Motor neuron (in vitro differentiated cells): ENCODE data around the gene C9orf50. TPM values are rescaled to one million over a fixed set of nuclear protein-coding genes. Genes with fewer than 3 reads are reported as not detected.
"Not testable (repeated sequence)": the region's sequence is repeated elsewhere in the genome, so short reads cannot be mapped to it uniquely, and the experiment has no call there.

ENCODE experiments used
- ATAC-seq, 8 experiments: fragments of 200-7000 bp; cut with Tn5 transposase; replicated peaks in 6 of 8; 2 replicates each; pipeline ENCODE4 v1.8.0; 2021; ENCODE audit warnings: mild to moderate bottlenecking in 8 of 8, moderate library complexity in 8 of 8
- H3K27ac ChIP-seq, 2 donors: fragments of 250-450 bp; sonication (Bioruptor Pico); 2 replicates each; pipeline ENCODE4 v1.9.0; 2021; ENCODE audit warnings: antibody characterized with exemption in 2 of 2, mild to moderate bottlenecking in 2 of 2, moderate library complexity in 1 of 2
- H3K4me1 ChIP-seq, 2 donors: fragments of 250-450 bp; sonication (Bioruptor Pico); replicated peaks in 1 of 2; 2 replicates each; pipeline ENCODE4 v1.6.1; 2021; ENCODE audit warnings: antibody characterized with exemption in 2 of 2, mild to moderate bottlenecking in 2 of 2, moderate library complexity in 1 of 2
- H3K4me3 ChIP-seq, 5 donors: fragments of 250-450 bp; sonication (Bioruptor Pico); 2 replicates each; pipeline ENCODE4 v1.9.0; 2021; ENCODE audit warnings: antibody characterized with exemption in 5 of 5, mild to moderate bottlenecking in 5 of 5, moderate library complexity in 4 of 5
- WGBS, 10 experiments: fragments of 450-650 bp; shearing (Covaris generic); methylation state at CpG; one replicate each; pipeline ENCODE4 v1.0.0; 2022; 5-methylcytosine and 5-hydroxymethylcytosine counted together
- in situ Hi-C, 9 experiments: fragments of 400-800 bp; cut with MboI; loops; one replicate each; pipeline ENCODE4 v1.15.0; 2021; ENCODE audit warnings: low sequenced_read_pairs in 9 of 9, low pct_unique_long_range_greater_than_20kb in 2 of 9; ENCODE audit not compliant: unreplicated experiment in 9 of 9
- total RNA-seq, 8 experiments: library from RNA; unstranded; fragments of 300-600 nt; gene quantifications; 2 replicates each; pipeline versions ENCODE4 v1.2.3 to v1.2.4, GENCODE V29; 2022

The C9orf50 gene
- total RNA-seq, 8 experiments from 2014 or later: 0.22 to 1.00 (median 0.49) TPM; not detected in 2

DNA sequence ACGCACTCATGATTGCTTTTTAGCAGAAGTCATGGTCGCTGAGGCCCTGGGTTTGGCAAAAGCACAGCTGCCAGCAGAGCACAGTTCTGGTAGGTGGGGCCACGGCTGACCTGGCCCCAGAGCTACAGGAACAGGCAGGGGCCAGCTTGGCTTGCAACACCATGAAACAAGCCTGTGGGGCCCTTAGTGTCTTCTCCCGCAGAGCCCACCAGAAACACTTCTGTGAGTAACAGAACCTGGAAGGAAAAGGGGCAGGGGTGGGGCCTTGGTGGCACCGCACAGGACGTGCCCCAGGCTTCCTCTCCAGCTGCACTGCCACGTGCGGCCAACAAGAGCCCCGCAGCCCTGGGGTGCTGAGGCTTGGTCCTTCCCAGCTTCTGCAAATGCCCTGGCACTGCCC is 16.2 kb upstream of the C9orf50 start:
- no peak for ATAC-seq
- 48 to 100% (median 69%) methylated on average over 1 to 5 of the region's 9 CpGs; no CpG with 5 or more reads in 5 of the 10 experiments for WGBS, 10 experiments
- Histone ChIP-seq H3K4me1 (peaks cover 17 to 19% of the 10 kb centered on the region in 2 donors), H3K27ac (no peak overlapping the region), H3K4me3 (no peak overlapping the region)
- in situ Hi-C loops: loop anchor here in 6 of 9 experiments (10.0 to 25.0 kb wide), 2 partner anchors 148 to 150 kb away; no protein-coding TSS in a partner anchor

DNA sequence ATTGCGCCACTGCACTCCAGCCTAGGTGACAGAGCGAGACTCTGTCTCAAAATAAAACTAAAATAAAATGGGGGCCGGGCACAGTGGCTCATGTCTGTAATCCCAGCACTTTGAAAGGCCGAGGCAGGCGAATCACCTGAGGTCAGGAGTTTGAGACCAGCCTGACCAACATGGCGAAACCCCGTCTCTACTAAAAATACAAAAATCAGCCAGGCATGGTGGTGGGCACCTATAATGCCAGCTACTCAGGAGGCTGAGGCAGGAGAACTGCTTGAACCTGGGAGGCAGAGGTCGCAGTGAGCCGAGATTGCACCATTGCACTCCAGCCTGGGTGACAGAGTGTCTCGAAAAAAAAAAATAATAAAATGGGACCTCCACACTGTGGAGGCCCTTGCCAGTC is 15.4 kb upstream of the C9orf50 start:
- in situ Hi-C loops: loop anchor here in 6 of 9 experiments (10.0 to 25.0 kb wide), 2 partner anchors 148 to 151 kb away; no protein-coding TSS in a partner anchor
- H3K4me3 ChIP-seq, H3K27ac ChIP-seq, ATAC-seq: not testable (repeated sequence)
- H3K4me1 ChIP-seq: peaks cover 17 to 19% of the 10 kb centered on the region in 2 donors
- WGBS, 10 experiments: 60 to 100% (median 100%) methylated on average over 1 to 5 of the region's 10 CpGs; no CpG with 5 or more reads in 4 of the 10 experiments

DNA sequence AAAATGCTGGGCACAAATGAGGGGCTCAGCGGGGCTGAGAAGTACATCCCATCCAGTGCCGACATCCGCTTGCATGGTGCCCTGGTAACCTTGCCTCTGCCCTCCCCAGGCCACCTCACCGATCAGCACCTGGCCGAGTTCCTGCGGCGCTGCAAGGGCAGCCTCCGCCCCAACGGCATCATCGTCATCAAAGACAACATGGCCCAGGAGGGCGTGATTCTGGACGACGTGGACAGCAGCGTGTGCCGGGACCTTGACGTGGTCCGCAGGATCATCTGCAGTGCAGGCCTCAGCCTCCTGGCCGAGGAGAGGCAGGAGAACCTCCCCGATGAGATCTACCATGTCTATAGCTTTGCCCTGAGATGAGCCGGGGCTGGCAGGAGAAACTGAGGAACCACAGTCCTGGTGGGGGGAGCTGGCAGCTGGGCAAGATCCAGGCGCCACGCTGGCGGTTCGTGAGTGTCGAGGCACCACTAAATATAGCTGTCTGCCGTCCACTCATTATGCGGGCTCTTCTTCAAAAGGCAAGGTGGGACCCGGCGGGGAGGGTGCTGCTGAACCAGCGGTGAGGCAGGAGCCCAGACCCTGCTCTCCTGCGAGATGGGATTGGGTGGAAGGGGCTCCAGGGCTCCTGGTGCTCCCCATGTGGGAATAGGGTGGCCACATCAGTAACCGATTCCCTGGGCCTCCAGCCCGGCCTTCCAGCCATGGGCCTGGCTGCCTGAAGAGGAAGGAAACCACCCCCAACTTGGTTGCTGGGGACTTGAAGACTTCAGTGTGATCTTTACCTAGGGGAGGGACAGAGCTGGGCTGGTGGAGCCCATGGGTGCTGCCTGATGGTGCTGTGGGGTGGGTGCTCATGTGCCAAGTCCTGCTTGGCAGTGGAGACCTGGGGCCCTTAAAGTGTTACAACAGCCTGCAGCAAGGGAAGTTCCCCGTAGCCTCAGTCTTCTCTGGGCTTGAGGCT is 14.5 kb upstream of the C9orf50 start:
- H3K4me3 ChIP-seq: no peak overlapping the region
- in situ Hi-C loops: loop anchor here in 6 of 9 experiments (10.0 to 25.0 kb wide), 2 partner anchors 149 to 152 kb away; no protein-coding TSS in a partner anchor
- peaks cover 11 to 13% of the 10 kb centered on the region in 2 donors for H3K4me1 ChIP-seq
- no peak overlapping the region for H3K27ac ChIP-seq
- WGBS, 10 experiments: 76 to 100% (median 99%) methylated on average over 1 to 12 of the region's 34 CpGs; no CpG with 5 or more reads in 2 of the 10 experiments
- ATAC-seq: no peak

DNA sequence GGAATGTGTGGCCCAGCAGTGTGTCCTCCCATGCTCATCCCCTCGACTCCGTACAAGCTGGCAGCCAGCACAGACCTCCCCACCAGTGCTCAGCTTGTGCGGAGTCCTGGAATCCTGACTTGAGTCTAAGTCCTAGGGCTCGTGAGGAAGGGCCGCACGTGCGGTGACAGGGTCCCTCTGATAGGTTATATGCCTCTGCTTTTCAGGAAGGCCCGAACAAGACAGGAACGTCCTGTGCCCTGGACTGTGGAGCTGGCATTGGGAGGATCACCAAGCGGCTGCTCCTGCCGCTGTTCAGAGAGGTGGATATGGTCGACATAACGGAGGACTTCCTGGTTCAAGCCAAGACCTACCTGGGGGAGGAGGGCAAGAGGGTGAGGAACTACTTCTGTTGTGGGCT is 12.9 kb upstream of the C9orf50 start:
- Histone ChIP-seq H3K4me3 (no peak overlapping the region), H3K4me1 (peaks cover 0 to 3% of the 10 kb centered on the region in 2 donors), H3K27ac (no peak overlapping the region)
- in situ Hi-C loops: loop anchor here in 6 of 9 experiments (10.0 to 25.0 kb wide), 2 partner anchors 151 to 153 kb away; no protein-coding TSS in a partner anchor
- 80 to 100% (median 88%) methylated on average over 1 to 3 of the region's 13 CpGs; no CpG with 5 or more reads in 6 of the 10 experiments for WGBS, 10 experiments
- ATAC-seq: no peak

DNA sequence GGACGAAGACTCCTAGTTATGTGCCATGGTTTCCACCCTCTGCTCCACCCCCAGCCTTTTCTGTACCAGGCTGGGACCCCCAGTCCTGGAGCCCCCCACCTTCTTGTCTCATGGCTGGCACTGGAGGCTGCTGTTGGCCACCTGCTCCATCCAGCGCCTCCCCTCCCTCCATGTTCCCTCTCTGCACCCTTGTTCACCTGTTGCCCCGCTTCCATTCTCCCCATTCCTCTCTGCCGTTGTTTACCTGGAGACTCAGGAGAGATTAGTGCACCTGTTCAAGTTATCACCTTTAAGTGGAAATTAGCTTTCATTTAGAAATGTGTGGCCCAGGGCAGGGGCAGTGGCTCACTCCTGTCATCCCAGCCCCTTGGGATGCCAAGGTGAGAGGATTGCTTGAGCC is 12.3 kb upstream of the C9orf50 start:
- Histone ChIP-seq H3K27ac (no peak overlapping the region), H3K4me3 (no peak overlapping the region), H3K4me1 (peaks cover 3 to 4% of the 10 kb centered on the region in 2 donors)
- in situ Hi-C loops: loop anchor here in 6 of 9 experiments (10.0 to 25.0 kb wide), 2 partner anchors 152 to 154 kb away; no protein-coding TSS in a partner anchor
- ATAC-seq: no peak
- 80 to 100% methylated on average over 1 of the region's 4 CpGs; no CpG with 5 or more reads in 8 of the 10 experiments for WGBS, 10 experiments

DNA sequence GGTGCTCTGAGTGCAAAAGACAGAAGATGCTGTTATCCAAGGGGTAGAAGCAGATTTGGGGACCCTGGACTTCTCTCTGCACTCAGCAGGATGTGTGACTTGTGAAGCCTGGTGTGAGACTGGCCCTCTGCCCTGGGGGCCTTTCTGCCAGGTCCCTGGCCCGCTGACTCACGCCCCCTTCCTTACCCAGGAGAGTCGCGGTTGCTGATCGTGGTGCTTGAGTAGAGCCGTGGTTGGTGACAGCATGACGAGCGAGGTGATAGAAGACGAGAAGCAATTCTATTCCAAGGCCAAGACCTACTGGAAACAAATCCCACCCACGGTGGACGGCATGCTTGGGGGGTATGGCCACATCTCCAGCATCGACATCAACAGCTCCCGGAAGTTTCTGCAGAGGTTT is 11.6 kb upstream of the C9orf50 start:
- in situ Hi-C loops: loop anchor here in 6 of 9 experiments (10.0 to 25.0 kb wide), 2 partner anchors 152 to 155 kb away; no protein-coding TSS in a partner anchor
- WGBS, 10 experiments: 33 to 100% (median 90%) methylated on average over 2 to 10 of the region's 13 CpGs; no CpG with 5 or more reads in 6 of the 10 experiments
- Histone ChIP-seq H3K4me1 (peaks cover 6 to 11% of the 10 kb centered on the region in 2 donors), H3K4me3 (no peak overlapping the region), H3K27ac (no peak overlapping the region)
- no peak for ATAC-seq

DNA sequence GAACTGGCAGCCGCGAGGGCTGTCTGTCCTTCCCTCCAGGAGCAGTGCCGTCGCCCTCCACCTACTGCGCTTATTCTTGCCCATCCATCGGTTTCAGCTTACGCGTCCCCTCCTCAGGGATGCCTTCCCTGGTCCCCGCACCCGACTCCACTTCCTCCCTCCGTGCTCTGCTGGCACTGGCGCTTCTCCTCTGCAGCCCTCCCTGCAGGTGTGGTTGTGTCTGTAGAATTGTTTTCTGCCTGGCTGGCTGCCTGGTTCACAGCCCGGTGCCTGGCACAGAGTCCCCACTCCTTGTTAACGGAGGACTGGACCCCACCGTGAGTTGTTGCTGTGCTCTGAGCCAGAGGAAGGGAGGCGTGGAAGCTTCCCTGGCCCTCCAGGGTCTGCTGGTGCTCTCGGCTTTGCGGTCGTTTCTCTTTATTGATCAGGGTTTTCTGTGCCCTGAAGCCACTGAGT is 10.8 kb upstream of the C9orf50 start:
- no peak overlapping the region for H3K4me3 ChIP-seq
- in situ Hi-C loops: loop anchor here in 6 of 9 experiments (10.0 to 25.0 kb wide), 2 partner anchors 153 to 156 kb away; no protein-coding TSS in a partner anchor
- H3K27ac ChIP-seq: no peak overlapping the region
- ATAC-seq: no peak
- WGBS, 10 experiments: 60 to 100% (median 98%) methylated on average over 1 to 9 of the region's 19 CpGs; no CpG with 5 or more reads in 1 of the 10 experiments
- H3K4me1 ChIP-seq: peaks cover 13 to 19% of the 10 kb centered on the region in 2 donors

DNA sequence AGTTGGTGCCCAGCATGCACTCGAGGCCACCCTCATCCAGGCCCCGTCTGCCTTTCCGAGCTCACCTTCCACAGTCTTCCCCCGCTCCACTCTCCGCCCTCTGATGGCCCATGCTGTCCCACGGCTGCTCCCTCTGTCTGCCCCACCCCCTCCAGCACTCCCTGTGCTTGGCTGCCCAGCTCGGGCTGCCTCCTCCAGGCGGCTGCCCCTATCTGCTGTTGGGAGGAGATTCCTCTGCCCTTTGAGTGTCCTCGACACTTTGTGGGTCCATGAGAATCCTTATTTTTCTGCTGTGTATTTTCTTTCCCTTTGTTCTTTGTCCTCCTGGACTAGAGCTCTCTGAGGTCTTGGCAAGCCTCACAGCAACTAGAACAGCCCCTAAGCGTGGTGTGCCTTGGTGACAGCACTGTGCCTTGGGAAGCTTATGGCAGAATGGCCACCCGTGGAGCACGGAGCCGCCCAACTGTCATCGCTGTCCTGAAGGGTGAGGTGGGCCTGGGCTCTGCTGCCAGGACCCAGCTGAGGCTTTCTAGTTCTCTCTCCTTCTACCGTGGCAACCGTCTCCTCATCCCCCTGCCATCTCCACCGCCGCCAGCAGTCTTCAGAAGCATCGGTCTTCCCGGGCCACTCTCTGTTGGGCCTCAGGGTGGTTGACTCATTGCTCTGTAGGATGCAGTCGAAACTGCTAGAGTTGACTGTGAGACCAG is 10.2 kb upstream of the C9orf50 start:
- H3K4me3 ChIP-seq: no peak overlapping the region
- 40 to 92% (median 65%) methylated on average over 1 to 5 of the region's 21 CpGs; no CpG with 5 or more reads in 5 of the 10 experiments for WGBS, 10 experiments
- H3K27ac ChIP-seq: no peak overlapping the region
- ATAC-seq: peak in 3 of 8 experiments; percentile 3 to 4 (median 3)
- in situ Hi-C loops: loop anchor here in 6 of 9 experiments (10.0 to 25.0 kb wide), 2 partner anchors 154 to 156 kb away; no protein-coding TSS in a partner anchor
- H3K4me1 ChIP-seq: peaks cover 13 to 19% of the 10 kb centered on the region in 2 donors

DNA sequence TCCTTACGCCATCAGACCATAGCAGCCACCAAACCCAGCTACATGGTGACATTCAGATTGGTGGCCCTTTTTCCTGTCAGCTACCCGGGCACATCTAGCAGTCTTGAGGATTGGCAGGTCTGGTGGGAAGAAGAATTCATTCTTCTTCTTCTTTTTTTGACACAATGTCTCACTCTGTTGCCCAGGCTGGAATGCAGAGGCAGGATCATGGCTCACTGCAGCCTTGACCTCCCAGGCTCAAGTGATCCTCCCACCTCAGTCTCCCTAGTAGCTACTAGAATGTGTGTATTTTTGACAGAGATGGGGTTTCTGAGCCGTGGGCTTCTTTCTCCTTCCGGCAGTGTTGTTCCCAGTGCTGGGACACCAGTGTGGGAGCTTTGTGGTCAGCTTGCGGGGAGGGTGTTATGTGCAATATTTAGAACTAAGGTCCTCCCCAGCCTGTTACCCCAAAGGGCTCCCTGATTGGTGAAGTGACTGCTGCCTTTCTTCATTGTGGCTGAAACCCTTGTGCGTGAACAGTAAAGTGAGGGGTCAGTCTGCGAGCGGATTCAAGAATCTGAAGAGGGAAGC is 8.4 kb upstream of the C9orf50 start:
- no peak overlapping the region for H3K4me3 ChIP-seq
- in situ Hi-C loops: loop anchor here in 5 of 9 experiments (25.0 kb wide), 1 partner anchor 158 kb away; no protein-coding TSS in a partner anchor
- peaks cover 19% of the 10 kb centered on the region in 2 donors for H3K4me1 ChIP-seq
- WGBS, 10 experiments: 40 to 100% (median 90%) methylated on average over 1 to 8 of the region's 8 CpGs; no CpG with 5 or more reads in 2 of the 10 experiments
- no peak overlapping the region for H3K27ac ChIP-seq
- no peak for ATAC-seq

DNA sequence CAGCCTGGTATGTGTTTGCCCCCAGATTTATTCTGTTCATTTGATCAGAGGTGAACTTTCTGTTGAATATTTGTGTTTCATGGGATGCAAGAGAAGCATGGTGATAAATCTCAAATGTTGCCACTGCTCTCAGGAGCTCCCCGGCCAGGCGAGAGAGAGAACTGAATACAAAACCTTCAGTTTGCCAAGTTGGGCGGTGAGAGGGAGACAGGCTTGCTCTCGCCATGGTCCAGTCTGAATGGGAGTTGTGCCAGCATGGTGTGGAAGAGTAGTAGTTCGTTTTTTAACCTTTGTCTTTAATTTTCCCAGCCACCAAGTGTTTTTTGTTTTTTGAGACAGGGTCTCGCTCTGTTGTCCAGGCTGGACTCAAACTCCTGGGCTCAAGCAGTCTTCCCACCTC is 7.8 kb upstream of the C9orf50 start:
- Histone ChIP-seq H3K4me3 (no peak overlapping the region), H3K27ac (no peak overlapping the region), H3K4me1 (peaks cover 19% of the 10 kb centered on the region in 2 donors)
- in situ Hi-C loops: loop anchor here in 5 of 9 experiments (25.0 kb wide), 1 partner anchor 159 kb away; no protein-coding TSS in a partner anchor
- WGBS, 10 experiments: 69 to 100% (median 90%) methylated on average over 1 to 5 of the region's 6 CpGs; no CpG with 5 or more reads in 2 of the 10 experiments
- ATAC-seq: no peak

DNA sequence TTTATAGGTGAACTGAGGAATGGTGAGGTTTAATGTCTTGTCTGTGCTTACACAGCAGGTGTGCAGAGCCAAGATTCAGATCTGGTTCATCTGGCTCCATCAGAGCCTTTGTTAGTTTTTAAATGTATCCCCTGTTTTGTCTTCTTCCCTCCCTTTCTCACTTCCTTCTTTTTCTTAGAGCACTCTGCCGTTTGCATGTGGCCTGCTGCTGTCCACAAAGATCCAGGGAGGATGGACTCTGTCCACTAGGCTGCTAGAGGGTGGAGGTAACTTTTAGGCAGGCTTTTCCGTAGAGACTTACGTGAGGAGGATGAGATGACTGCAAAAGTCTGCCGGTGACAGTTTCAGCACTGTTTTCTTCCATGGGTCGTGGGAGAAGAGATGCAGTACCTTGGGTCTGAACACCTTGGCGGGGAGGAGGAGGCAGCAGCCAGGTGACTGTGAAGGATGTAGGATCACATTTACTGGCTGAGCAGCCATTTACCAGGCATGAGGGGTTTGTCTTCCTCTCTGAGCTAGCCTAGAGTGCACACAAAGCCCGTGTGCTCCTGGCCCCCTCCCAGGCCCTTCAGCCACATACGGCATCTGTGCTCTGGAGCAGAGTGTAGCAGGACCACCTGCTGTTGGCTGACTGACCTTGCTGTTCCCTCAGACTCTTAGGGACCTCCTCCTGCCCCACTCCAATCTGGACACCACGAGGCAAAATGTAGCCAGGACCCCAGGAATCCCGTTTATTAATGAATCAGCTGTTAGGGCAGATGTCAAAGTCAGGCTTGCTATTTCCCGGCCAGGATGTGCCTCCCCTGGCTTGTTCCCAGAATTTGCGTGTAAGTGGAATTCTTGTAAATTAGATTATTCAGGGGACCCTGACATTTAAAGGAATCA is 6.9 kb upstream of the C9orf50 start:
- Histone ChIP-seq H3K4me3 (peak overlapping the region in 2 of 5 donors; percentile 84 to 94), H3K4me1 (peaks cover 19% of the 10 kb centered on the region in 2 donors), H3K27ac (no peak overlapping the region)
- 20 to 83% (median 38%) methylated on average over 1 to 9 of the region's 12 CpGs for WGBS, 10 experiments
- in situ Hi-C loops: loop anchor here in 5 of 9 experiments (25.0 kb wide), 1 partner anchor 160 kb away; no protein-coding TSS in a partner anchor
- ATAC-seq: peak in 2 of 8 experiments; percentile 3 to 16
